Activated CD4-positive, alpha-beta T cell treated with anti-CD3 and anti-CD28 coated beads, Interleukin-2, amount 10 ng/mL, durations not matched to agents 24 days and 14 days (primary cell): ENCODE data around the gene TARP.
A peak's percentile ranks its signal among the peaks of the same experiment; 100 is the strongest.
"Not testable (repeated sequence)": the region's sequence is repeated elsewhere in the genome, so short reads cannot be mapped to it uniquely, and the experiment has no call there.

Experiments used
- DNase-seq: peaks from one replicate; pipeline ENCODE4 v3.0.0; 2022
- H3K27ac Mint-ChIP-seq: one replicate; pipeline ENCODE4 v1.8.0; 2022; ENCODE audit warnings: mild to moderate bottlenecking, mixed read lengths
- H3K27me3 Mint-ChIP-seq: one replicate; pipeline ENCODE4 v1.8.0; 2022; ENCODE audit warnings: mixed read lengths
- H3K36me3 Mint-ChIP-seq: one replicate; pipeline ENCODE4 v1.8.0; 2022; ENCODE audit warnings: low read depth, mild to moderate bottlenecking, mixed read lengths
- H3K4me1 Mint-ChIP-seq: one replicate; pipeline ENCODE4 v1.8.0; 2021; ENCODE audit warnings: mixed read lengths
- H3K4me3 Mint-ChIP-seq: one replicate; pipeline ENCODE4 v1.8.0; 2022; ENCODE audit warnings: mild to moderate bottlenecking, moderate library complexity, mixed read lengths
- H3K9me3 Mint-ChIP-seq: one replicate; pipeline ENCODE4 v1.8.0; 2021; ENCODE audit warnings: mixed read lengths
- intact Hi-C: fragments of 100-400 bp; cut with micrococcal nuclease; formaldehyde crosslinking; loops from one replicate; pipeline ENCODE4 v1.15.1; 2023

Gene TARP

GRCh38 chr7:38291117-38291647, 17.7 kb upstream of the TARP start:
- Mint-ChIP-seq H3K9me3 (no peaks in the 10 kb centered on the region), H3K27ac (no peak overlapping the region), H3K4me3 (no peak overlapping the region), H3K27me3 (no peaks in the 10 kb centered on the region), H3K4me1 (no peaks in the 10 kb centered on the region), H3K36me3 (no peaks in the 10 kb centered on the region)
- intact Hi-C loops, result no loop called here
- DNase-seq, result no peak

- Mint-ChIP-seq H3K27ac (no peak overlapping the region), H3K4me3 (no peak overlapping the region), H3K9me3 (no peaks in the 10 kb centered on the region), H3K36me3 (no peaks in the 10 kb centered on the region), H3K4me1 (no peaks in the 10 kb centered on the region), H3K27me3 (no peaks in the 10 kb centered on the region)
- DNase-seq, result no peak
- intact Hi-C loops, result no loop called here
Measured at GRCh38 chr7:38284553-38284952, 11.1 kb upstream of the TARP start.

- no peaks in the 10 kb centered on the region for H3K4me1 Mint-ChIP-seq
- no peak for DNase-seq
- no peaks in the 10 kb centered on the region for H3K9me3 Mint-ChIP-seq
- no peaks in the 10 kb centered on the region for H3K27me3 Mint-ChIP-seq
- intact Hi-C loops, result no loop called here
- H3K27ac Mint-ChIP-seq, result no peak overlapping the region
- H3K4me3 Mint-ChIP-seq, result no peak overlapping the region
- H3K36me3 Mint-ChIP-seq, result no peaks in the 10 kb centered on the region
Measured at GRCh38 chr7:38283809-38284208, 10.4 kb upstream of the TARP start.

GRCh38 chr7:38283107-38283506, 9.7 kb upstream of the TARP start:
- DNase-seq, result no peak
- Mint-ChIP-seq H3K36me3 (no peaks in the 10 kb centered on the region), H3K4me1 (no peaks in the 10 kb centered on the region), H3K27ac (no peak overlapping the region), H3K4me3 (no peak overlapping the region), H3K9me3 (no peaks in the 10 kb centered on the region), H3K27me3 (no peaks in the 10 kb centered on the region)
- intact Hi-C loops, result no loop called here

GRCh38 chr7:38282081-38282480, 8.6 kb upstream of the TARP start:
- no peak overlapping the region for H3K27ac Mint-ChIP-seq
- no peak overlapping the region for H3K4me3 Mint-ChIP-seq
- no peaks in the 10 kb centered on the region for H3K27me3 Mint-ChIP-seq
- no peaks in the 10 kb centered on the region for H3K4me1 Mint-ChIP-seq
- intact Hi-C loops, result no loop called here
- no peak for DNase-seq
- H3K36me3 Mint-ChIP-seq, result no peaks in the 10 kb centered on the region
- H3K9me3 Mint-ChIP-seq, result no peaks in the 10 kb centered on the region

GRCh38 chr7:38281266-38281665, 7.8 kb upstream of the TARP start:
- H3K4me1 Mint-ChIP-seq, result no peaks in the 10 kb centered on the region
- DNase-seq, result no peak
- intact Hi-C loops, result no loop called here
- no peaks in the 10 kb centered on the region for H3K36me3 Mint-ChIP-seq
- no peaks in the 10 kb centered on the region for H3K9me3 Mint-ChIP-seq
- H3K4me3 Mint-ChIP-seq, result no peak overlapping the region
- no peak overlapping the region for H3K27ac Mint-ChIP-seq
- no peaks in the 10 kb centered on the region for H3K27me3 Mint-ChIP-seq

GRCh38 chr7:38280707-38281106, 7.3 kb upstream of the TARP start:
- Mint-ChIP-seq H3K27me3 (no peaks in the 10 kb centered on the region), H3K36me3 (no peaks in the 10 kb centered on the region), H3K4me3 (no peak overlapping the region), H3K4me1 (no peaks in the 10 kb centered on the region), H3K9me3 (no peaks in the 10 kb centered on the region), H3K27ac (no peak overlapping the region)
- no peak for DNase-seq
- intact Hi-C loops, result no loop called here

GRCh38 chr7:38280000-38280399, 6.6 kb upstream of the TARP start:
- DNase-seq, result no peak
- H3K27me3 Mint-ChIP-seq, result no peaks in the 10 kb centered on the region
- no peaks in the 10 kb centered on the region for H3K36me3 Mint-ChIP-seq
- intact Hi-C loops, result no loop called here
- no peaks in the 10 kb centered on the region for H3K4me1 Mint-ChIP-seq
- H3K9me3 Mint-ChIP-seq, result no peaks in the 10 kb centered on the region
- H3K27ac Mint-ChIP-seq, result no peak overlapping the region
- H3K4me3 Mint-ChIP-seq, result no peak overlapping the region

GRCh38 chr7:38276096-38276877, 2.9 kb upstream of the TARP start:
- peak overlapping the region; percentile 61 for H3K4me3 Mint-ChIP-seq
- no peak overlapping the region for H3K27ac Mint-ChIP-seq
- no peaks in the 10 kb centered on the region for H3K9me3 Mint-ChIP-seq
- no peak for DNase-seq
- no peaks in the 10 kb centered on the region for H3K27me3 Mint-ChIP-seq
- intact Hi-C loops, result no loop called here
- no peaks in the 10 kb centered on the region for H3K4me1 Mint-ChIP-seq
- H3K36me3 Mint-ChIP-seq, result no peaks in the 10 kb centered on the region

- Mint-ChIP-seq H3K36me3 (no peaks in the 10 kb centered on the region), H3K4me3 (no peak overlapping the region), H3K4me1 (no peaks in the 10 kb centered on the region), H3K9me3 (no peaks in the 10 kb centered on the region), H3K27me3 (no peaks in the 10 kb centered on the region), H3K27ac (no peak overlapping the region)
- intact Hi-C loops, result no loop called here
- no peak for DNase-seq
Measured at GRCh38 chr7:38274927-38275620, 1.6 kb upstream of the TARP start.

GRCh38 chr7:38274486-38274885, 1.1 kb upstream of the TARP start:
- H3K9me3 Mint-ChIP-seq, result no peaks in the 10 kb centered on the region
- no peaks in the 10 kb centered on the region for H3K4me1 Mint-ChIP-seq
- intact Hi-C loops, result no loop called here
- no peak for DNase-seq
- H3K4me3 Mint-ChIP-seq, result no peak overlapping the region
- H3K27ac Mint-ChIP-seq, result no peak overlapping the region
- no peaks in the 10 kb centered on the region for H3K36me3 Mint-ChIP-seq
- no peaks in the 10 kb centered on the region for H3K27me3 Mint-ChIP-seq

- H3K4me3 Mint-ChIP-seq, H3K4me1 Mint-ChIP-seq, intact Hi-C loops, H3K36me3 Mint-ChIP-seq, DNase-seq, H3K9me3 Mint-ChIP-seq, H3K27ac Mint-ChIP-seq, H3K27me3 Mint-ChIP-seq: not testable (repeated sequence)
Measured at GRCh38 chr7:38270405-38270804, 3.0 kb downstream of the TARP start.

GRCh38 chr7:38269704-38270346, 3.6 kb downstream of the TARP start:
- intact Hi-C loops, H3K27me3 Mint-ChIP-seq, DNase-seq, H3K27ac Mint-ChIP-seq, H3K4me1 Mint-ChIP-seq, H3K36me3 Mint-ChIP-seq, H3K4me3 Mint-ChIP-seq, H3K9me3 Mint-ChIP-seq: not testable (repeated sequence)

GRCh38 chr7:38265958-38266357, 7.5 kb downstream of the TARP start:
- intact Hi-C loops, DNase-seq, H3K9me3 Mint-ChIP-seq, H3K27ac Mint-ChIP-seq, H3K27me3 Mint-ChIP-seq, H3K36me3 Mint-ChIP-seq, H3K4me1 Mint-ChIP-seq, H3K4me3 Mint-ChIP-seq: not testable (repeated sequence)
